GM21390 (cell line): ENCODE data around the gene MED25.
"Not testable (repeated sequence)": the region's sequence is repeated elsewhere in the genome, so short reads cannot be mapped to it uniquely, and the experiment has no call there.

Source experiments
- ATAC-seq: cut with Tn5 transposase; IDR thresholded peaks from one replicate; pipeline ENCODE4 v1.9.1; 2021; ENCODE audit not compliant: unreplicated experiment

Gene MED25

DNA sequence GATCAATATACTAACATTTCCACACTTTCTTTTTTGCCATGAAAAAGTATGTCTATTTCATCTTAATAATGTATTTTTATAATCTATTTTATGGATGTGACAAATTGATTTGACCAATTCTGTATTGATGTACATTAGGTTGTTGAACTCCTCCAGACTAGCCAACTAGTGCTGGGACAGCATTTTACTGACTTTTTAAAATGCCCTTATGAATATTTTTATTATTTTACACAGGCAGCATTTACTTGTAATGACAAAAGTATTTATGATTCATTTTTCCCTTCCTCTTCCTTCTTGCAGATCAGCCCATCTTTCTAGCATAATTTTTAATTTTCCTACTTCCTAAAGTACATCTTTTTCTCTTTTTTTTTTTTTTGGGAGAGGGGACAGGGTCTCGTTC is 4.1 kb upstream of the MED25 start:
- ATAC-seq, result no peak

DNA sequence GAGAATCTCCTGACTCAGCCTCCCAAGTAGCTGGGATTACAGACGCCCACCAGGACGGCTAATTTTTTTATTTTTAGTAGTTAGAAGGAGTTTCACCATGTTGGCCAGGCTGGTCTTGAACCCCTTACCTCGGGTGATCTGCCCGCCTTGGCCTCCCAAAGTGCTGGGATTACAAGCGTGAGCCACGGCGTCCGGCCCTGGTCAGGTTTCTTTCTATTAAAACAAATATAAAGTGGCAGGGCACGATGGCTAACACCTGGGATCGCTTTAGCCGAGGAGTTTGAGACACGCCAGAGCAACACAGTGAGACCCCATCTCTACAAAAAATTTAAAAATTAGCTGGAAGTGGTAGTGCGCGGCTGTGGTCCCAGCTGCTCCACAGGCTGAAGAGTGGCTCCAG is 1.5 kb upstream of the MED25 start:
- no peak for ATAC-seq

DNA sequence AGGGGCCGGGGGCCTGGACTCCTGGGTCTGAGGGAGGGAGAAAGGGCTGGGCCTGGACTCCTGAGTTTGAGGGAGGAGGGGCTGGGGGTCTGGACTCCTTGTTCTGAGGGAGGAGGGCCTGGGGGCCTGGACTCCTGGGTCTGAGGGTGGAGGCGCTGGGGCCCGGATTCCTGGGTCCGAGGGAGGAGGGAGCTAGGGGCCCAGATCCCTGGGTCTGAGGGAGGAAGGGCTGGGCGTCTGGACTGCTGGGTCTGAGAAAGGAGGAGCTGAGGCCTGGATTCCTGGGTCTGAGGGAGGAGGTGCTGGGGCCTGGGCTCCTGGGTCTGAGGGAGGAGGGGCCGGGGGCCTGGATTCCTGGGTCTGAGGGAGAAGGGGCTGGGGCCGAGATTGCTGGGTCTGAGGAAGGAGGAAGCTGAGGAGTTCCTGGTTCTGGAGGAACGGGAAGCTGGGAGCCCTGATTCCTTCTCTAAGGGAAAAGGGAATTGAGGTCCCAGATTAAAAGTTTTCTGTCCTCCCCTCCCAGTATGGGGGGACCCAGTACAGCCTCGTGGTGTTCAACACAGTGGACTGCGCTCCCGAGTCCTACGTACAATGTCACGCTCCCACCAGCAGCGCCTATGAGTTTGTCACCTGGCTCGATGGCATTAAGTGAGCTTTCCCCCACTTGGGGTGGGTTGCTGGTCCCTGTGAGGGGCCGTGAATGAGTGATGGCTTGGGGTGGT is 721 bp downstream of the MED25 start:
- no peak for ATAC-seq

DNA sequence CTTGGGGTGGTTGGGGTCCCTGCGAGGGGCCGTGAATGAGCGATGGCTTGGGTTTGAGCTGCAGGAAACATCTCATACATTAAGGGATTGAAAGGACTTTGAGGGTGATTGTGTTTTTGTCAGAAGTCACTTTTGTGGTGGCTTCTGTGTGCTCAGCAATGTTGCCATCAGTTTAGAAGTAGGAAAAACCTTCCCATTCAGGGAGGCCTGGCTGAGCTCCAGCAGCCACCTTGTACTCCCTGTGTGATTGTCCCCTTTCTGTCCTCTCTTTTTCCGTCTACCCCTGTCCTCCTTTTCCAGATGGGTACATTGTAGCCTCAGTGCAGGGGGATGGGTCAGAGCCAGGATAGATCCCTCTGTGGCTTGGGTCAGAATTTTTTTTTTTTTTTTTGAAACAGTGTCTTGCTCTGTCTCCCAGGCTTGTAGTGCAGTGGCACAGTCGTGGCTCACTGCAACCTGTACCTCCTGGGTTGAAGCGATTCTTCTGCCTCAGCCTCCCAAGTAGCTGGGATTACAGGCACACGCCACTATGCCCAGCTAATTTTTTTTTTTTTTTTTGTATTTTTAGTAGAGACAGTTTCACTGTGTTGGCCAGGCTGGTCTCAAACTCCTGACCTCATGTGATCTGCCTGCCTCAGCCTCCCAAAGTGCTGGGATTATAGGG is 1.5 kb downstream of the MED25 start:
- ATAC-seq, result not testable (repeated sequence)

DNA sequence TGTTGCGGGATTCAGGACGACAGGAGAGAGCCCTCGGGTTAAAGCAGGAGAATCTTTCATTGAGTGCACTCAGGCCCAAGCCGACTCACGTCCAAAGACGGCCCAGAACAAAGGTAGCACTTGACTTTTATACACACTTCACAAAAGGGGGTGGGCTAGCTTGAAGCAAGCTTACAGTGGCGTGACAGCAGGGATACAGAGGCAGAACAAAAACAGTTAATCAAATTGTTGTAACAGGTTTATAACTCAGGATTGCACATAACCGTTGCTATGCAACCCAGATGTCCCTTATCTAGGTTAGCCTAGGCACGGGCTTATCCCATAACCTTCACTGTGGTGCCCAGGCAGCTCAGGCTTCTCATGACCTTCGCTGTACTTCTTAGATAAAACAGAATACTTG is 2.0 kb downstream of the MED25 start:
- ATAC-seq, result no peak

DNA sequence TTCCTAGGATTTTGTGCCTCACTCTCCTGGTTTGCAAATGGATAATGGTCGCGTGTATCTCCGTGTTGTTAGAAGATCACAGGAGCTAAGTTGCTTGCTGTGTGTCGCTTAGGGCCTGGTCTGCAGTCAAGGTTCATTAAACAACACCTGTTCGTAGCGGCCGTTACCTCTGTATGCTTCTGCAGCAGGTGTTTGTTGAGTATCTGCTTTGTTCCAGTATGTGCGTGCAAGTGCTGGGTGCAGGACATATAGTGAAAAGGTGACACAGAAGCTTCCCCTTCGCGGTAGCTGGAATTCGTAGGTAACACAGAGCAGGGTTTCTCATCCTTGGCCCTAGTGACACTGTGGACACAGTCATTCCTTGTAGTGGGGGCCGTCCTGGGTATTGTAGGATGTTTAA is 5.4 kb downstream of the MED25 start:
- ATAC-seq, result no peak

DNA sequence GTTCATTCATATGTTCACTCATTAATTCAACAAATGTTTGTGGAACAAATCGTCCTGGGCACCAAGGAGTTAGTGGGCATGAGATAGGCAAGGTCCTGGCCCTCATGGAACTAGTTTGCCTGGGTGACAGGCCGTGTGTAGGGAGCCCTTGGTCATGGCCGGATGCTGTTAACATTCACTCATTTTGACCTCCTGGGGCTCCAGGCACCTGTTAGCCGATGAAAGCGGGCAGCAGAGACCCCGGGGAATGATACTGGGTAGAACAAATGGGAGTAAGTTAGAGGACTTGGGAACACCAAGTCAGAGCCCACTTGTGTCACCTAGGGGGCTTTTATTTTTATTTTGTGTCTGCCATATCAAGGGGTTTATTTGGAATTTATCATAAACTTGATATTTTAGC is 6.6 kb downstream of the MED25 start:
- ATAC-seq, result no peak

DNA sequence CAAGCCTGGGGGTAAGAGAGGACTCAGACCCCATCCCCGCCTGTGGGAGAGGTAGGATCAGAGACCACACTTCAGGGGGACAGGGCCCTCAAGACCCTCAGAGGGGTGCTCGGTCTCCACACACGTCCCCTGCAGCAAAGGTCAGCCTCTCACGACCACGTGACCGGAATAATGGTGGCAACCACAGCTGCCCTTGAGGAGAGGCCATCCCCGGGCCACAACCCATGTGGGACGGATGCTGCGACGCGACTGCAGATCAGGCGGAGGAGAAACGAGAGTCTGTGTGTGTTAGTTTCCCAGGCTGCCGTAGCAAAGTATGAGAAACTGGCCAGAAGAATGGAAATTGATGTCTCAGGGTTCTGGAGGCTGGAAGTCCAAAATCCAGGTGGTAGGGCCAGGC is 8.9 kb downstream of the MED25 start:
- no peak for ATAC-seq

DNA sequence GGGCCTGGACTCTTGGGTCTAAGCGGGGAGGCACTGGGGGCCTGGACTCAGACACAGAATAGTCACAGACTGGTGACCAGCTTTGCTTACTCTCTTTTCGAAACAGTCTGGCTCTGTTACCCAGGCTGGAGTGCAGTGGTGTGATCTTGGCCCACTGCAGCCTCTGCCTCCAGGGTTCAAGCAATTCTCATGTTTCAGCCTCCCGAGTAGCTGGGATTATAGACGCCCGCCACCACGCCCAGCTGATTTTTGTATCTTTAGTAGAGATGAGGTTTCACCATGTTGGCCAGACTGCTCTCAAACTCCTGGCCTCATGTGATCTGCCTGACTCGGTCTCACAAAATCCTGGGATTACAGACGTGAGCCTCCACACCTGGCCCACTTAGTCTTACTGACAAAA is 11.1 kb downstream of the MED25 start:
- no peak for ATAC-seq

DNA sequence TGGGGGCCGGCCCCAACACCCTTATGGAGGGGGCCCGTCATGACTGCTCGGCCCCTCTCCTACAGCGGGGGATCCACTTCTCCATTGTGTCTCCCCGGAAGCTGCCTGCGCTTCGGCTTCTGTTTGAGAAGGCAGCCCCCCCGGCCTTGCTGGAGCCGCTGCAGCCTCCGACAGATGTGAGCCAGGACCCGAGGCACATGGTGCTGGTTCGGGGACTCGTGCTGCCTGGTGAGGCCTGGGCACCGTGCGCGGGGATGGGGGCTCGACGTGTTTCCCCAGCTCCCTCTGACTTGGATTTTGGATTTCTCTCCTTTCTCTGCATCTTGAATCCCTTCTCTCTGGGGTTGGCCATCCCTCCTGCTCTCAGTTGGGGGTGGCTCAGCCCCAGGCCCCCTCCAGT is 11.6 kb downstream of the MED25 start:
- no peak for ATAC-seq

DNA sequence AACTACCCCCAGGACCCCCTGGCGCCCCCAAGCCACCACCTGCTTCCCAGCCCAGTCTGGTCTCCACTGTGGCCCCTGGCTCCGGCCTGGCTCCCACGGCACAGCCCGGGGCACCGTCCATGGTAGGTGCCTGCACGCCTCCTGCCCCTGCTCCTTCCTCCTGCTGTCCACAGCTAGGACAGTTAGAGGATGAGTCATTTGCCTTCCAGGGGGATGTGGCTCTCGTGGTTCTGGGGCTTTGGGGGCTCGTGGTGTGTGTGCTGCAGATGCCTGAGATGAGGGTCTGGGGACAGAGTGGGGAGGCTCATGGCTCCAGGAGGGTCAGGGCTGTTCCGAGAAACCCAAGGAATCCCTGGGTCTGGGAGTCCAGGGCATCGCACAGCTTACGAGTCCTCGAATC is 12.7 kb downstream of the MED25 start:
- ATAC-seq, result no peak

DNA sequence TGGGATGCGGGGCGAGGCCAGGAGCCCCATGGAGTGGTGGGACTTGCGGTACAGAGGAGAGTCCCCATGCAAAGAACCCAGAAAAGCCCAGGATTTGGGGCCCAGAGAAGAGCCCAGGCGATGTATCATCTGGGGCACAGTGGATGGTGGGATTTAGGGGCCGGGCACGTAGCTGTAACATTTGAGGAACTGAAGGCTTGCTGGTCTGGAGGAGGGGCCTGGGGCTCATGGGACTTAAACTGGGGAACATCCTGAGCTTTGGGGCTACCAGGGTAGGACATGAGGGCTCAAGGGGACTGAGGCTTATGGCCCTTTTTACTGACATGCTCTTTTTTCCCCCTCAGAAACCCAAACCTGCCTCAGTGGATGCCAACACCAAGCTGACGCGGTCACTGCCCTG is 13.5 kb downstream of the MED25 start:
- no peak for ATAC-seq

DNA sequence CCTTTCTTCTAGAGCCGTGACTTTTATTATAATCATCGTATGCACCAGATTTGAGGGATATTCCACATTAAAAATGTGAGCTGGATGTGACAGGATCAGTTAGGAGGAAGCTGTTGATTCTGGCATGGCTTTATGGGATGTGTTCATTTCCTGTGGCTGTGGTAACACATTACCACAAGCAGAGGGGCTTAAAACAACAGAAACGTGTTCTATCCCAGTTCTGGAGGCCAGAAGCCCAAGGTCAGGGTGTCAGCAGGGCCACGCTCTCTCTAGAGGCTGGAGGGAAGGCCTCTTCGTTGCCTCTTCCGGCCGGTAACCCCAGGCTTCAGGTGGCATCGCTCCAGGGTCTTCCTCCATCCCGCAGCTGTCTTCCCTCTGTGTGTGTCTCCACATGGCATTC is 14.5 kb downstream of the MED25 start:
- no peak for ATAC-seq

DNA sequence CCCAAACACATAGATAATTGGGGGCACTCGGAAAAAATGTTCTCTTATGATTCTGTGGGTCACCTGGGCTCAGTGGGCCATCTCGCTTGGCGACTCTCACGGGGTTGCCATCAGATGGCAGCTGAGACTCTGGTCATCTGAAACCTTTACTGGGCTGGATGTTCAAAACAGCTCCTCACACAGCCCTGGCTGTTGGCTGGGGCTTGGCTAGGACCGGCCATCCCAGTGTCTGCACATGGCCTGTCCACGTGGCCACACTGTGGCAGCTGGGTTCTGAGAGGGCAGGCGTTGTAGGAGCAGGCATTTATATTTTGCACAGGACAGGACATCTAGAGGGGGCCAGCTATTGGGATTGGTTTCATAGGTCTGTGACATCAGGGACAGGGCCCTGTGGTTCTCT is 15.5 kb downstream of the MED25 start:
- ATAC-seq, result no peak

DNA sequence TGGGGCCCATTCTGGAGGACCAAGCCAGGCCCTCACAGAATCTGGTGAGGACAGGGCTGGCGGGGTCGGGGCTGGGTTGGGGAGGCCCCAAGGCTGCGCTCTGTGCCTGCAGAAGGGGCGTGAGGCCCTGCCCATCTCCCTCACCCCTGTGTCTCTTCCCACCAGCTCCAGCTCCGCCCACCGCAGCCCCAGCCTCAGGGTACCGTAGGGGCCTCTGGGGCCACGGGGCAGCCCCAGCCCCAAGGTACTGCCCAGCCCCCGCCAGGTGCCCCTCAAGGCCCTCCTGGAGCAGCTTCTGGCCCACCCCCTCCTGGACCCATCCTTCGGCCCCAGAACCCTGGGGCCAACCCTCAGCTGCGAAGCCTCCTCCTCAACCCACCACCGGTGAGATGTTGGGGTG is 17.5 kb downstream of the MED25 start:
- no peak for ATAC-seq

DNA sequence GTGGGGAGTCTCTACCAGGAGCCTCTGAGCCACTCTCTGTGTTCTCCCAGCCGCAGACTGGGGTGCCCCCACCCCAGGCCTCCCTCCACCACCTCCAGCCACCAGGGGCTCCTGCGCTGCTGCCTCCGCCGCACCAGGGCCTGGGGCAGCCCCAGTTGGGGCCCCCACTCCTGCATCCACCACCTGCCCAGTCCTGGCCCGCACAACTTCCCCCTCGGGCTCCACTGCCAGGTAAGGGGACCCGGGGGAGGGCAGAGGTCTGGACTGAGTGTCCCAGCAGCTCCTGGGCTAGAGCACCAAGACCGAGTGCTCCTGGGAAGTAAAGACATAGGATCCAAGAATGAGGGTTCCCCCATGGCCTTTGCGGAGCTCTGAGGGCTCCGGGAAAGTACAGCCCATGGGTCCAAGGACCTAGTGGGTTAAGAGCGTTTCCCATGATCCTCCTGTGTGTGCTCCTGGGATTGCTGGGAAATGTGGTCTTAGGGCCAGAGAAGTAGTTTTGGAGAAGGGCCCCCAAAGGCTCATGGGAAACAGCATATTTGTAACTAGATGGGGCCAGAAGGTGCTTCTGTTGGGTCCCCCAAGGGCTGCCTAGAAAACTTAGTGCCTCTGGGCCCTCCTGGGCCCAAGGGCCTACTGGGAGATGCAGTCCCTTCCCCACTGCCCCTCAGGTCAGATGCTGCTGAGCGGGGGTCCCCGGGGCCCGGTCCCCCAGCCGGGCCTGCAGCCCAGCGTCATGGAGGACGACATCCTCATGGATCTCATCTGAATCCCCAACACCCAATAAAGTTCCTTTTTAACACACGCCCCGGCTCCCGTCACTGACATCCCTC is 18.3 kb downstream of the MED25 start:
- ATAC-seq, result no peak

DNA sequence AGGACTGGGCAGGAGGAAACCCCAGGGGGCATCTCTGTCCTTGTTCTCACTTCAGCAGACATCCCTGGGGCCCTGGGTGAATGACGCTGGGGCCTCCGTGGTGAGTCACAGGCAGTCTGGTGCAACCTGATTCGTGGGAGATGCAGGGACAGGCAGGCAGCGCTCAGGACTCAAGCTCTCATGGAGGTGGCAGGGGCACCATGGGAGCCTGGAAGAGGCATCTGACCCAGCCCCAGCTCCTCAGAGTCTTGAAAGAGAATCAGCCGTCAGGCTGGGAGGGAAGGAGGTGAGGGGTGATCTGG is 18.9 kb downstream of the MED25 start:
- no peak for ATAC-seq

DNA sequence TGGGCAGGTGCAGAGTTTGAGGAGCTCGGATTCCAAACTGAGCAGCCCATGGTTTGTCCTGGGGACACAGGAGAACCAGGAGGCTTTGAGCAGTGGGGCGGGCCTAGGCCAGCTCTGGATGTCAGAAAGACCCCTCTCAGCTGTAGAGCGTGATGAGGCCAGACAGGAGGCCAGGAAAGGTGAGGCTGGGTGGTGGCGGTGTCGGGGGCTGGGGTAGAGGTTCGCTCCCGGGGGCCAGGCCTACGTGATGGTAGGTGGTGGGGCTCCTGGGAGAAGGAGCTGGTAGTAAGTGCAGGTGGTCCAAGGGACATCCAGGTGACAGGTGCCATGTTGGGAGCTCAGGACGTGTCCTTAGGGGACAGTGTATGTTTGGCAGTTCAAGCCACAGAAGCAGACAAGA is 19.3 kb downstream of the MED25 start:
- no peak for ATAC-seq

DNA sequence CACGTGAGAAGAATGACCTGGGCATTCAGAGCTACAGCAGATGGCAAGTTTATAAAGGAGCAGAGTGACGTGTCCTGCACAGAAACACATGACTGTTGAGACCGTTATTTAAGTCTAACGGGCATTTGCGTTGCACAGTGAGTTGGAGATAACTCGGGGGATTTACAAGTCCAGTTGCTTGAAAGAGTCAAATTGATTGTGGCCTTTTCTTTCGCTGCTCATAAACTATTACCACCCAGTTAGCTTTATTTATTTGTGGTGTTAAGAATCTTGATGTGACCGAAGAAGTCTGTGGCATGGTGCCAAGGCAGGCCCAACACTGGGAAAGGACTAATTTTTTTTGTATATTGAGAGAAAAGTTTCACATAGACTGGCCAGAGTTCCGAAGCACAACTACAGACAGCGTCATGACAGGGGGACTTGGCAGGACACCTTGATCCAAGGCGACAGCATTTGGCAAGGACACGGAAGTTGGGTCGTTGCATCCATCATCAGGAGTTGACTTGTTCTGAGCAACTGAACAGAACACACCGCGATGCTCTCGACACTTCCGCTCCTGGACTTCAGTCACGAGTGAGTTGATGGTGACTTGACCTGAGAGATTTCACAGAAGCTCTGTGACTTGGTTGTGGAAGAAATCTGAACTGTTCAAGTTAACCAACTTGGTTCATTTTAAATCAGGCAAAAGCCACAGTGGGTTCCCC is 20.9 kb downstream of the MED25 start:
- no peak for ATAC-seq

DNA sequence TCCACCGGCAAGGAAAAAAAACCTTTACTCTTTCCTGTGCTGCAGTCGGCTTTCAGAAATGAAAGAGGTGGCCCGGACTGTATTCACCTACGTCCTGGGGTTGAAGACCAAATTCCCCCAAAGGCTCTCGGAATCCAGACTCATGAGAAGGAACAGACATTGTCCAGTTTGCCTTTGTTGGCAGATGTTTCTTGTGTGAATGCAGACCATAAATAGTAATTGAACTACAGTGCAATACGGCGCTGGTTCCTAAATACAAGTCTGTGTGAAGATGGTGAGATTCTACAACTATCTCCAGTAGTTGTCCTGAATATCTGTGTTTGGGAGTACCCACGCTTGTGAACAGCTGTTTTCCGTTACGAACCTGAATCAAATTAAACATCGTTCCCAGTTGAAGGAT is 21.6 kb downstream of the MED25 start:
- ATAC-seq, result no peak

DNA sequence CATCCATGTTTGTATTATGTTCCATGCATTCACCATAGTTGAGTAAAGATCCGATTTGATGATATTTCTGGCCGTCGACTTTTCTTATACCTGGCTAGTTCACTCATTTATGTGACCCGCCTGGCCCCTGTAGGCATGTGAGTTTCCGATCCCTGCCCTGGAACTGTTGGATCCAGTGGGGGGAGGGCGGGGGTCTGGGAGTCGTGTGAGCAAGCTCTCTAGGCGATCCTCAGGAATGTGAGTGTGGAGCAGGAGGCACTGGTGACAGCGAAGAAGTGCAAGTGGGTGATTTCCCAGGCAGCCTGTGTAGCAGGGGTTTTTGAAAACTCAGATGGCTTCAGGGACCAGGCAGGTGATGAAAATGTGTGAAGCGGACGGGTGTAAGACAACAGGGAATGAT is 22.2 kb downstream of the MED25 start:
- no peak for ATAC-seq

DNA sequence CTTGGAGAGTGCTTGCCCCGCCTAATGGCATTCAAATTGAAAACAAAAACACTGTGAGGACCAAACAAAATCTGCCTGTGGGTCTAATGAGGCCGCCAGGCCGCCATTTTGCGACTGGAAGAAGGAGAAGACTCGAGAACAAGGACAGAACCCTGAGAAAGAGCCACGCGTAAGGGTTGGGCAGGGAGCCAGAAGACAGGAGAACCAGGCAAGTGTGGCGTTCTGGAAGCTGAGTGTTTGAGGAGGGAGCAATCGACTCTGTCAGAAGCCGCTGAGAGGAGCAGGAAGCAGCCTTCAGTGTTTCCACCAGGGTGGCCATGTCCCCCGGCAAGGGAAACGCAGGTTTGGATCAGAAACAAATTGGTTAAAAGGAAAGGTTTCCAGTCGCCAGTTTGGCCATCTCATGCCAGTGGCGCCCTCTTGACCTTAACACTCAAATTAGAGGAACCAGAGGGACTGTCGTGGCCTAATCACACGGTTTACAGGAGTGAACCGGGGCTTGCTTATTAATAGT is 22.7 kb downstream of the MED25 start:
- no peak for ATAC-seq
